Astrocyte (in vitro differentiated cells and primary cell): ENCODE results near the gene SPTLC1. TPM values are rescaled to one million over a fixed set of nuclear protein-coding genes. Genes with fewer than 3 reads are reported as not detected.
"Not testable (repeated sequence)": the region's sequence is repeated elsewhere in the genome, so short reads cannot be mapped to it uniquely, and the experiment has no call there.

Experiments
- DNase-seq: peaks from one replicate; pipeline ENCODE4 v3.0.0-alpha.2; 2010; ENCODE audit warnings: low read depth
- FAIRE-seq: peaks from 2 replicates; lab custom pipeline; 2011; peaks lifted over from hg19 to GRCh38; lab: Jason Lieb, UNC
- H2AFZ ChIP-seq: 2 replicates; pipeline ENCODE4 v1.6.0; 2012; ENCODE audit warnings: low read depth, low read length, inconsistent platforms
- H3K27ac ChIP-seq: 2 replicates; pipeline ENCODE4 v1.5.1; 2011; ENCODE audit warnings: low read depth, low read length, inconsistent platforms
- H3K27me3 ChIP-seq: 2 replicates; pipeline ENCODE4 v1.6.0; 2011; ENCODE audit warnings: low read length, inconsistent platforms; ENCODE audit not compliant: insufficient read depth
- H3K36me3 ChIP-seq: 2 replicates; pipeline ENCODE4 v1.5.1; 2011; ENCODE audit warnings: low read length, inconsistent platforms; ENCODE audit not compliant: insufficient read depth
- H3K4me1 ChIP-seq: 2 replicates; pipeline ENCODE4 v1.5.1; 2011; ENCODE audit warnings: low read length, inconsistent platforms; ENCODE audit not compliant: insufficient read depth
- H3K4me2 ChIP-seq: 2 replicates; pipeline ENCODE4 v1.6.0; 2012; ENCODE audit warnings: low read length, inconsistent platforms
- H3K4me3 ChIP-seq: 2 replicates; pipeline ENCODE4 v1.5.1; 2011; ENCODE audit warnings: low read depth, mild to moderate bottlenecking, low read length, inconsistent platforms; ENCODE audit not compliant: insufficient read depth
- H3K79me2 ChIP-seq: 2 replicates; pipeline ENCODE4 v1.6.0; 2012; ENCODE audit warnings: mild to moderate bottlenecking, low read length, inconsistent platforms; ENCODE audit not compliant: insufficient read depth
- H3K9ac ChIP-seq: 2 replicates; pipeline ENCODE4 v1.6.0; 2012; ENCODE audit warnings: mild to moderate bottlenecking, low read length, inconsistent platforms
- H3K9me3 ChIP-seq: 2 replicates; pipeline ENCODE4 v1.5.1; 2012; ENCODE audit warnings: low read depth, mild to moderate bottlenecking, low read length, inconsistent platforms; ENCODE audit not compliant: insufficient read depth
- H4K20me1 ChIP-seq: 2 replicates; pipeline ENCODE4 v1.6.0; 2012; ENCODE audit warnings: low read length, inconsistent platforms; ENCODE audit not compliant: insufficient read depth
- H3K27ac Mint-ChIP-seq: one replicate; pipeline ENCODE4 v1.8.0; 2021; ENCODE audit warnings: mild to moderate bottlenecking, mixed read lengths; ENCODE audit not compliant: unreplicated experiment
- H3K27me3 Mint-ChIP-seq: one replicate; pipeline ENCODE4 v1.8.0; 2021; ENCODE audit warnings: low read depth, mixed read lengths; ENCODE audit not compliant: unreplicated experiment
- H3K36me3 Mint-ChIP-seq: one replicate; pipeline ENCODE4 v1.8.0; 2021; ENCODE audit warnings: low read depth, mixed read lengths; ENCODE audit not compliant: unreplicated experiment
- H3K4me1 Mint-ChIP-seq: one replicate; pipeline ENCODE4 v1.8.0; 2021; ENCODE audit warnings: low read depth, mixed read lengths; ENCODE audit not compliant: unreplicated experiment
- H3K4me3 Mint-ChIP-seq: one replicate; pipeline ENCODE4 v1.8.0; 2021; ENCODE audit warnings: mild to moderate bottlenecking, moderate library complexity, mixed read lengths; ENCODE audit not compliant: unreplicated experiment
- H3K9me3 Mint-ChIP-seq: one replicate; pipeline ENCODE4 v1.8.0; 2021; ENCODE audit warnings: mild to moderate bottlenecking, mixed read lengths; ENCODE audit not compliant: unreplicated experiment
- EZH2 ChIP-seq: IDR thresholded peaks from 2 replicates; pipeline ENCODE4 v1.6.1; 2012; ENCODE audit warnings: mild to moderate bottlenecking, low read length, inconsistent platforms; ENCODE audit not compliant: insufficient read depth
- total RNA-seq: library from RNA; stranded (reverse); gene quantifications from 2 replicates; pipeline ENCODE4 v1.2.1, GENCODE V29; 2021
- TF ChIP-seq, protein P1 (sequence below): IDR thresholded peaks from 2 replicates; pipeline ENCODE4 v1.5.1; 2011; ENCODE audit warnings: low read depth, mild to moderate bottlenecking, inconsistent platforms, low read length, moderate library complexity; ENCODE audit not compliant: insufficient read depth

SPTLC1 gene
- total RNA-seq, 1 donor from 2014 or later: 75.9 TPM

DNA sequence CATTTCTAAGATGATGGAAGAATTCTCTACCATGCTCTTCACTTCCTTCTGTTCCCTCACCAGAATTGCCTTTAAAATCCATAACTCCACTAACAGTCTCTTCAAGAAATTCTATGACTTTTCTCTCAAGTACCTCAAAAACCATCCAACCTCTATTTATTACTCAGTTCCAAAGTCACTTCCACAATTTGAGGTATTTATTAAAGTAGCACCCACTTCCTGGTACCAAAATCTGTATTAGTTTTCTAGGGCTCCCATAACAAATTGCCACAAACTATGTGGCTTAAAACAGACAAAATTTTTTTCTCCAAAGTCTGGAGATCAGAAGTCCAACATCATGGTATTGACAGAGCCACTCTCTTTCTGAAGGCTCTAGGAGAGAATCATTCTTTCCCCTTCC is 4.9 kb upstream of the SPTLC1 start:
- TF ChIP-seq, protein P1, sequence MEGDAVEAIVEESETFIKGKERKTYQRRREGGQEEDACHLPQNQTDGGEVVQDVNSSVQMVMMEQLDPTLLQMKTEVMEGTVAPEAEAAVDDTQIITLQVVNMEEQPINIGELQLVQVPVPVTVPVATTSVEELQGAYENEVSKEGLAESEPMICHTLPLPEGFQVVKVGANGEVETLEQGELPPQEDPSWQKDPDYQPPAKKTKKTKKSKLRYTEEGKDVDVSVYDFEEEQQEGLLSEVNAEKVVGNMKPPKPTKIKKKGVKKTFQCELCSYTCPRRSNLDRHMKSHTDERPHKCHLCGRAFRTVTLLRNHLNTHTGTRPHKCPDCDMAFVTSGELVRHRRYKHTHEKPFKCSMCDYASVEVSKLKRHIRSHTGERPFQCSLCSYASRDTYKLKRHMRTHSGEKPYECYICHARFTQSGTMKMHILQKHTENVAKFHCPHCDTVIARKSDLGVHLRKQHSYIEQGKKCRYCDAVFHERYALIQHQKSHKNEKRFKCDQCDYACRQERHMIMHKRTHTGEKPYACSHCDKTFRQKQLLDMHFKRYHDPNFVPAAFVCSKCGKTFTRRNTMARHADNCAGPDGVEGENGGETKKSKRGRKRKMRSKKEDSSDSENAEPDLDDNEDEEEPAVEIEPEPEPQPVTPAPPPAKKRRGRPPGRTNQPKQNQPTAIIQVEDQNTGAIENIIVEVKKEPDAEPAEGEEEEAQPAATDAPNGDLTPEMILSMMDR: no peak
- TF ChIP-seq EZH2: no peak
- Mint-ChIP-seq H3K27ac (no peak overlapping the region), H3K4me3 (no peak overlapping the region), H3K9me3 (peaks cover 11% of the 10 kb centered on the region), H3K27me3 (peaks cover 5% of the 10 kb centered on the region), H3K36me3 (no peaks in the 10 kb centered on the region), H3K4me1 (no peaks in the 10 kb centered on the region)
- Histone ChIP-seq H3K27me3 (peaks cover 8% of the 10 kb centered on the region), H3K4me1 (no peaks in the 10 kb centered on the region), H3K27ac (no peak overlapping the region), H2AFZ (no peak overlapping the region), H3K9me3 (no peaks in the 10 kb centered on the region), H3K4me2 (no peak overlapping the region), H4K20me1 (no peaks in the 10 kb centered on the region), H3K4me3 (no peak overlapping the region), H3K36me3 (no peaks in the 10 kb centered on the region), H3K9ac (no peak overlapping the region), H3K79me2 (peaks cover under 1% of the 10 kb centered on the region)
- no peak for DNase-seq
- no peak for FAIRE-seq

DNA sequence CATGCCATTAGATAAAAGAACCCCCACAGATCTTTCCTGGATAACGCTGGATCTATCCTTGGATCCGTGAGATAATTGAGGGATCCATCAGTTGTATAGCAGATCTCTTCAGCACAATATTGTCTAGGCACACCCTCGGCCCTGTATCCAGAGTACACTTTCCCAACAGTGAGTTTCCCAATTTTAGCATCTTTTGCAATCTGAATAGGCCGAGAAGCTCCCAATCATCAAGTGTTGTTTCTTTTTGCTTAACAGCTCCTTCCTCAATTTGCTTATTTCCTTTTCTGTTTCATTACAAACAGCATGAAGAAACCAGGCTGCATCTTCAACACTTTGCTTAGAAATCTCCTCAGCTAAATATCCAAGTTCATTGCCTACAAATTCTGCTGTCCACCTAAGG is 4.4 kb upstream of the SPTLC1 start:
- H3K4me2 ChIP-seq: no peak overlapping the region
- H3K27me3 ChIP-seq: peaks cover 8% of the 10 kb centered on the region
- H2AFZ ChIP-seq: no peak overlapping the region
- H3K9ac ChIP-seq: no peak overlapping the region
- no peak overlapping the region for H3K4me3 ChIP-seq
- H3K36me3 ChIP-seq: no peaks in the 10 kb centered on the region
- H4K20me1 ChIP-seq: no peaks in the 10 kb centered on the region
- no peaks in the 10 kb centered on the region for H3K36me3 Mint-ChIP-seq
- TF ChIP-seq, protein P1: no peak
- TF ChIP-seq EZH2: no peak
- H3K4me1 ChIP-seq: no peaks in the 10 kb centered on the region
- no peak overlapping the region for H3K27ac Mint-ChIP-seq
- DNase-seq (no peak), FAIRE-seq (no peak)
- peaks cover 5% of the 10 kb centered on the region for H3K27me3 Mint-ChIP-seq
- H3K9me3 Mint-ChIP-seq: peaks cover 11% of the 10 kb centered on the region
- no peak overlapping the region for H3K4me3 Mint-ChIP-seq
- H3K27ac ChIP-seq: no peak overlapping the region
- peaks cover 6% of the 10 kb centered on the region for H3K79me2 ChIP-seq
- no peaks in the 10 kb centered on the region for H3K9me3 ChIP-seq
- no peaks in the 10 kb centered on the region for H3K4me1 Mint-ChIP-seq

GRCh38 chr9:92108122-92108521 is 7.1 kb downstream of the SPTLC1 start:
- H2AFZ ChIP-seq: no peak overlapping the region
- Mint-ChIP-seq H3K9me3 (peaks cover 1% of the 10 kb centered on the region), H3K36me3 (peaks cover 11% of the 10 kb centered on the region), H3K27ac (no peak overlapping the region), H3K4me3 (no peak overlapping the region), H3K27me3 (no peaks in the 10 kb centered on the region), H3K4me1 (peaks cover under 1% of the 10 kb centered on the region)
- FAIRE-seq (no peak), DNase-seq (no peak)
- peaks cover 14% of the 10 kb centered on the region for H3K36me3 ChIP-seq
- no peak overlapping the region for H3K4me3 ChIP-seq
- H3K9me3 ChIP-seq: no peaks in the 10 kb centered on the region
- H3K4me2 ChIP-seq: no peak overlapping the region
- H3K79me2 ChIP-seq: peaks cover 35% of the 10 kb centered on the region
- no peak overlapping the region for H3K27ac ChIP-seq
- peaks cover 21% of the 10 kb centered on the region for H4K20me1 ChIP-seq
- no peaks in the 10 kb centered on the region for H3K27me3 ChIP-seq
- H3K4me1 ChIP-seq: no peaks in the 10 kb centered on the region
- no peak overlapping the region for H3K9ac ChIP-seq
- TF ChIP-seq, protein P1: no peak
- TF ChIP-seq EZH2: no peak

GRCh38 chr9:92105446-92106225 is 9.6 kb downstream of the SPTLC1 start:
- H3K9me3 Mint-ChIP-seq, FAIRE-seq, H3K27ac ChIP-seq, H3K9me3 ChIP-seq, H3K4me3 Mint-ChIP-seq, DNase-seq, H3K4me1 Mint-ChIP-seq, H3K36me3 ChIP-seq, H3K27me3 ChIP-seq, H3K4me2 ChIP-seq, H4K20me1 ChIP-seq, H3K9ac ChIP-seq, H3K27me3 Mint-ChIP-seq, H2AFZ ChIP-seq, H3K27ac Mint-ChIP-seq, H3K4me1 ChIP-seq, H3K4me3 ChIP-seq: not testable (repeated sequence)
- peaks cover 19% of the 10 kb centered on the region for H3K79me2 ChIP-seq
- peaks cover 12% of the 10 kb centered on the region for H3K36me3 Mint-ChIP-seq
